Natural killer cell (primary cell): ENCODE results near the gene INAVA. TPM values are rescaled to one million over a fixed set of nuclear protein-coding genes. Genes with fewer than 3 reads are reported as not detected.
"Not testable (repeated sequence)": the region's sequence is repeated elsewhere in the genome, so short reads cannot be mapped to it uniquely, and the experiment has no call there.

Source experiments
- ATAC-seq, 3 donors: fragments of 150-1000 bp in 2 of 3; fragments of 200-7000 bp in 1 of 3; cut with Tn5 transposase; 1 replicate in 1 of 3; 2 replicates in 2 of 3; pipeline ENCODE4 v1.10.0; 2021; ENCODE audit warnings: mild to moderate bottlenecking in 2 of 3, moderate library complexity in 2 of 3
- DNase-seq, 2 donors: peaks; one replicate each; pipeline versions ENCODE4 v3.0.0 to v3.0.0-alpha.2; 2013 to 2021; ENCODE audit warnings: mixed read lengths in 1 of 2
- H3K27ac ChIP-seq: one replicate; pipeline ENCODE4 v1.5.1; 2013; ENCODE audit warnings: mild to moderate bottlenecking, low read length
- H3K27me3 ChIP-seq: one replicate; pipeline ENCODE4 v1.6.1; 2013; ENCODE audit warnings: low read length; ENCODE audit not compliant: control insufficient read depth, insufficient read depth
- H3K36me3 ChIP-seq: one replicate; pipeline ENCODE4 v1.6.1; 2013; ENCODE audit warnings: low read length; ENCODE audit not compliant: control insufficient read depth, insufficient read depth
- H3K4me1 ChIP-seq: one replicate; pipeline ENCODE4 v1.6.1; 2013; ENCODE audit warnings: low read length; ENCODE audit not compliant: control insufficient read depth, insufficient read depth
- H3K4me3 ChIP-seq: one replicate; pipeline ENCODE4 v1.5.1; 2013; ENCODE audit warnings: low read length
- H3K9me3 ChIP-seq: one replicate; pipeline ENCODE4 v1.6.1; 2013; ENCODE audit warnings: low read length; ENCODE audit not compliant: control insufficient read depth, insufficient read depth
- H3K27ac Mint-ChIP-seq, 2 donors: one replicate each; pipeline ENCODE4 v1.8.0; 2022; ENCODE audit warnings: mild to moderate bottlenecking in 2 of 2, mixed read lengths in 2 of 2, moderate library complexity in 1 of 2
- H3K27me3 Mint-ChIP-seq, 2 donors: one replicate each; pipeline ENCODE4 v1.8.0; 2022; ENCODE audit warnings: low read depth in 2 of 2, mixed read lengths in 2 of 2
- H3K36me3 Mint-ChIP-seq: one replicate; pipeline ENCODE4 v1.8.0; 2022; ENCODE audit warnings: mixed read lengths
- H3K4me1 Mint-ChIP-seq, 2 donors: one replicate each; pipeline ENCODE4 v1.8.0; 2022; ENCODE audit warnings: mixed read lengths in 2 of 2
- H3K4me3 Mint-ChIP-seq: one replicate; pipeline ENCODE4 v1.8.0; 2022; ENCODE audit warnings: mild to moderate bottlenecking, moderate library complexity, mixed read lengths
- H3K9me3 Mint-ChIP-seq, 2 donors: one replicate each; pipeline ENCODE4 v1.8.0; 2022; ENCODE audit warnings: mixed read lengths in 2 of 2
- WGBS: methylation state at CpG from one replicate; pipeline ENCODE4 v1.1.7; 2013; ENCODE audit warnings: missing lambda C conversion rate; ENCODE audit not compliant: insufficient coverage; 5-methylcytosine and 5-hydroxymethylcytosine counted together
- intact Hi-C: fragments of 100-400 bp; cut with micrococcal nuclease; formaldehyde crosslinking; loops from one replicate; pipeline ENCODE4 v1.14.2; 2022
- total RNA-seq, 4 donors: library from RNA; stranded (reverse); fragments of 120-200 nt in 1 of 4; gene quantifications; one replicate each; pipeline versions ENCODE4 v1.2.3 to v1.2.4, GENCODE V29; 2013 to 2022
- TF ChIP-seq, protein P1 (sequence below): fragments of 200-600 bp; IDR thresholded peaks from one replicate; pipeline ENCODE4 v1.8.0; 2022; ENCODE audit warnings: antibody characterized with exemption

INAVA gene
- total RNA-seq, 3 donors from 2014 or later (not counting 1 experiment from before 2014, with no cell fraction given) = 0.13 to 0.18 TPM; not detected in 1

DNA sequence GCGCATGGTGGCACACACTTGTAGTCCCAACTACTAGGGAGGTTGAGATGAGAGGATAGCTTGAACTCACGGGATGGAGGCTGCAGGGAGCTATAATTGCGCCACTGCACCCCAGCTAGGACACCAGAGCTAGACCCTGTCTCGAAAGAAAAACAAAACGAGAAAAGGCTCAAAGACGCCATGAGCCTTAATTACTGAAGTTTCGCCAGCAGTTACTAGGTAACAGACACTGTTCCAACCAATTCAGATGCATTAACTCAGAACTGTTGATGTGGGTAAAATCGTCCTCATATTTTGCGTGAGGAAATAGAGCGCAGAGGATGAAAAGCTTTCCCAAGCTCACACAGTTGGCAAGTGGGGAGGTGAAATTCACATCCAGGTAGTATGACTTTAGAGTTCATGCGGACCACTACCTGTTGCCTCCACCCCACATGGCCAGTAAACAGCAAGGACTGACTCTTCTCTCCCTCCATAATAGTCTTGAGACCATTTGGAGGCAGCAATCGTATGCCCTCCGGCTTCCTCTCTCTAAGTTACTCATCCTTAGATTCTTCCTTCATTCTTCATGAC lies 40.1 kb downstream of the INAVA start:
- Mint-ChIP-seq H3K27ac (no peak overlapping the region), H3K4me1 (peaks cover 2% of the 10 kb centered on the region in 2 donors), H3K36me3 (no peaks in the 10 kb centered on the region), H3K27me3 (peaks cover 0 to 2% of the 10 kb centered on the region in 2 donors), H3K4me3 (no peak overlapping the region), H3K9me3 (no peaks in the 10 kb centered on the region)
- no peaks in the 10 kb centered on the region for H3K9me3 ChIP-seq
- no peak for DNase-seq
- 95% methylated on average over 13 of the region's 13 CpGs for WGBS
- TF ChIP-seq, protein P1, sequence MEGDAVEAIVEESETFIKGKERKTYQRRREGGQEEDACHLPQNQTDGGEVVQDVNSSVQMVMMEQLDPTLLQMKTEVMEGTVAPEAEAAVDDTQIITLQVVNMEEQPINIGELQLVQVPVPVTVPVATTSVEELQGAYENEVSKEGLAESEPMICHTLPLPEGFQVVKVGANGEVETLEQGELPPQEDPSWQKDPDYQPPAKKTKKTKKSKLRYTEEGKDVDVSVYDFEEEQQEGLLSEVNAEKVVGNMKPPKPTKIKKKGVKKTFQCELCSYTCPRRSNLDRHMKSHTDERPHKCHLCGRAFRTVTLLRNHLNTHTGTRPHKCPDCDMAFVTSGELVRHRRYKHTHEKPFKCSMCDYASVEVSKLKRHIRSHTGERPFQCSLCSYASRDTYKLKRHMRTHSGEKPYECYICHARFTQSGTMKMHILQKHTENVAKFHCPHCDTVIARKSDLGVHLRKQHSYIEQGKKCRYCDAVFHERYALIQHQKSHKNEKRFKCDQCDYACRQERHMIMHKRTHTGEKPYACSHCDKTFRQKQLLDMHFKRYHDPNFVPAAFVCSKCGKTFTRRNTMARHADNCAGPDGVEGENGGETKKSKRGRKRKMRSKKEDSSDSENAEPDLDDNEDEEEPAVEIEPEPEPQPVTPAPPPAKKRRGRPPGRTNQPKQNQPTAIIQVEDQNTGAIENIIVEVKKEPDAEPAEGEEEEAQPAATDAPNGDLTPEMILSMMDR = no peak
- intact Hi-C loops = no loop called here
- H3K36me3 ChIP-seq = no peaks in the 10 kb centered on the region
- H3K4me1 ChIP-seq = peaks cover 9% of the 10 kb centered on the region
- no peaks in the 10 kb centered on the region for H3K27me3 ChIP-seq
- no peak for ATAC-seq
- no peak overlapping the region for H3K4me3 ChIP-seq
- no peak overlapping the region for H3K27ac ChIP-seq

DNA sequence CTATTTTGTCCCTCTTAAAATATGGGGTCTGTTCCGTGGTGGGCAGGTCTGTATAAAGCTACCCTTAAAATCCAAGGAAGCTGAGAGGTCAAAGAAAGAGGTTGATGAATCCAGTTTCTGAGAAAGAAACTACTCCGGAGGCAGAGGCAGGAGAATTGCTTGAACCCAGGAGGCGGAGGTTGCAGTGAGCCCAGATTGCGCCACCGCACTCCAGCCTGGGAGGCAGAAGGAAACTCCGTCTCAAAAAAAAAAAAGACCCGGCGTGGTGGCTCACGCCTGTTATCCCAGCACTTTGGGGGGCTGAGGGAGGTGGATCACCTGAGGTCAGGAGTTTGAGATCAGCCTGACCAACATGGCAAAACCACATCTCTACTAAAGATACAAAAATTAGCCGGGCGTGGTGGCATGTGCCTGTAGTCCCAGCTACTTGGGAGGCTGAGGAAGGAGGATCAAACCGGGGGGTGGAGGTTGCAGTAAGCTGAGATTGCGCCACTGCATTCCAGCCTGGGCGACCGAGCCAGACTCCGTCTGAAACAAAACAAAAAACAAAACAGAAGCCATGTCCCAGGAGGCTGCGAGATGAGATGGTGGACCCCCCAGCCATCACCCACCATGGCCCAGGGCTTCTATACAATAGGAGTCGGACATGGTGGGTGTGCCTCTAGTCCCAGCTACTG lies 40.7 kb downstream of the INAVA start:
- H3K9me3 ChIP-seq, H3K27me3 Mint-ChIP-seq, intact Hi-C loops, H3K27me3 ChIP-seq, H3K9me3 Mint-ChIP-seq, H3K36me3 ChIP-seq, H3K36me3 Mint-ChIP-seq, H3K4me1 ChIP-seq, H3K4me3 ChIP-seq, H3K27ac ChIP-seq, H3K4me1 Mint-ChIP-seq, DNase-seq, H3K4me3 Mint-ChIP-seq, ATAC-seq, H3K27ac Mint-ChIP-seq: not testable (repeated sequence)
- WGBS = 95% methylated on average over 16 of the region's 18 CpGs

DNA sequence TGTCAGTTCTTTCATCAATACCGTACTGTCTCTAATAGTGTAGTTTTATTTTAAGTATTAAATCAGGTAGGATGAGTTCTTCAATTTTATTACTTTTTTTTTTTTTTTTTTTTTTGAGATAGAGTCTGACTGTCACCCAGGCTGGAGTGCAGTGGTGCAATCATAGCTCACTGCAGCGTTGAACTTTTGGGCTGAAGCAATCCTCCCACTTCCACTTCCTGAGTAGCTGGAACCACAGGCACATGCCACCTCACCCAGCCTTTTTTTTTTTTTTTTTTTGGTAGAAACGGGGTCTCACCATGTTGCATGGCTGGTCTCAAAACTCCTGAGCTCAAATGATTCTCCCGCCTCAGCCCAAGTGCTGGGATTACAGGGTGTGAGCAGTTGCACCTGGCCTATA lies 44.3 kb downstream of the INAVA start:
- ATAC-seq = peak; percentile 54 to 64 (median 61)
- 33% methylated on average over 3 of the region's 4 CpGs for WGBS

DNA sequence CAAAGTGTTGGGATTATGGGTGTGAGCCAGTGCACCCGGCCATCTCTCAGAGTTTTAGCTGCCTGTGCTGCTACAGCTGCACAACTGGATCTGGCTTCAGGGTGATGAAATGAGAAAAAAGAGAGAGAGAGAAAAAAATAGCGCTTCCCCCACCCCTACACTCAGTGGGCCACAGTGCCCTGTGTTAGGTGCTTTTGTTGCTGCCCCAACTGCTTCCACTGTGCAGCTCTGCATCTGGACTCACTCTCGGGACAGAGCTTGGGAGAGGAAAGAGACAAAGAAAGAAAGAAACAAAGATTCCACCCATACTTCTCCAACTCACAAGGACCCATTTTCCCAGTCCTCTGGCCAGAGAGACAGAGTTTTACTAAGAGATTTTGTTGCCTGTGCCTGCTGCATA lies 50.4 kb downstream of the INAVA start:
- peaks cover 0 to 8% of the 10 kb centered on the region in 2 donors for H3K27me3 Mint-ChIP-seq
- peaks cover 0 to 3% of the 10 kb centered on the region in 2 donors for H3K9me3 Mint-ChIP-seq
- Histone ChIP-seq H3K36me3 (no peaks in the 10 kb centered on the region), H3K4me3 (no peak overlapping the region), H3K4me1 (no peaks in the 10 kb centered on the region), H3K9me3 (no peaks in the 10 kb centered on the region), H3K27ac (no peak overlapping the region), H3K27me3 (no peaks in the 10 kb centered on the region)
- H3K36me3 Mint-ChIP-seq = peaks cover 5% of the 10 kb centered on the region
- DNase-seq (no peak), ATAC-seq (no peak)
- no peak overlapping the region for H3K27ac Mint-ChIP-seq
- WGBS = 73% methylated on average over 2 of the region's 3 CpGs
- no peak overlapping the region for H3K4me3 Mint-ChIP-seq
- H3K4me1 Mint-ChIP-seq = no peaks in the 10 kb centered on the region
- TF ChIP-seq, protein P1 = no peak
- intact Hi-C loops = no loop called here

More for the DNA sequence above, 44.3 kb downstream of the INAVA start:
- DNase-seq = peak in 1 of 2 donors; percentile 25
- H3K36me3 Mint-ChIP-seq = no peaks in the 10 kb centered on the region
- Histone ChIP-seq H3K4me3 (no peak overlapping the region), H3K36me3 (no peaks in the 10 kb centered on the region), H3K9me3 (no peaks in the 10 kb centered on the region), H3K4me1 (peaks cover 9% of the 10 kb centered on the region), H3K27ac (no peak overlapping the region), H3K27me3 (no peaks in the 10 kb centered on the region)
- TF ChIP-seq, protein P1 = no peak
- no peak overlapping the region for H3K27ac Mint-ChIP-seq
- no peaks in the 10 kb centered on the region for H3K27me3 Mint-ChIP-seq
- intact Hi-C loops = no loop called here
- H3K4me3 Mint-ChIP-seq = no peak overlapping the region
- H3K9me3 Mint-ChIP-seq = no peaks in the 10 kb centered on the region
- no peaks in the 10 kb centered on the region for H3K4me1 Mint-ChIP-seq
